GM18873 (cell line): ENCODE results near the gene TTLL4.

Experiments used
- ATAC-seq: cut with Tn5 transposase; IDR thresholded peaks from one replicate; pipeline ENCODE4 v1.9.1; 2021; ENCODE audit warnings: mild to moderate bottlenecking, moderate library complexity, moderate number of reproducible peaks; ENCODE audit not compliant: unreplicated experiment, low FRiP score

TTLL4 gene

DNA sequence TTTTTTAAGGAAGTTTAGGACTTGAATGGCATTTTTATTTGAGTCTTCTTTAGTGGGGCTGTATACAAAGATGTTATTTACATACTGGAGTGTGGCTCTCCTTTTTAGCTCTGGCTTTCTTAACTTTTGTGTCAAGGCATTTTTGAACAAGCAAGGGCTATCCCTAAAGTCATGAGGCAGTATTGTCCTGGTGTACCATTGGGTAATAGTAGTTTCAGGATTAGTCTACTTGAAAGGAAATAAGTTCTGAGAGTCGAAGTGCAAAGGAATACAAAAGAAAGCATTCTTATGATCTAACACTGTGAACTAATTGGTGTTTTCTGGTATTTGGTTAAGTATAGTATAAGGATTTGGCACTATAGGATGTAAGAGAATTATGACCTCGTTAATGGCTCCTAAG is 69.4 kb downstream of the TTLL4 start:
- no peak for ATAC-seq

DNA sequence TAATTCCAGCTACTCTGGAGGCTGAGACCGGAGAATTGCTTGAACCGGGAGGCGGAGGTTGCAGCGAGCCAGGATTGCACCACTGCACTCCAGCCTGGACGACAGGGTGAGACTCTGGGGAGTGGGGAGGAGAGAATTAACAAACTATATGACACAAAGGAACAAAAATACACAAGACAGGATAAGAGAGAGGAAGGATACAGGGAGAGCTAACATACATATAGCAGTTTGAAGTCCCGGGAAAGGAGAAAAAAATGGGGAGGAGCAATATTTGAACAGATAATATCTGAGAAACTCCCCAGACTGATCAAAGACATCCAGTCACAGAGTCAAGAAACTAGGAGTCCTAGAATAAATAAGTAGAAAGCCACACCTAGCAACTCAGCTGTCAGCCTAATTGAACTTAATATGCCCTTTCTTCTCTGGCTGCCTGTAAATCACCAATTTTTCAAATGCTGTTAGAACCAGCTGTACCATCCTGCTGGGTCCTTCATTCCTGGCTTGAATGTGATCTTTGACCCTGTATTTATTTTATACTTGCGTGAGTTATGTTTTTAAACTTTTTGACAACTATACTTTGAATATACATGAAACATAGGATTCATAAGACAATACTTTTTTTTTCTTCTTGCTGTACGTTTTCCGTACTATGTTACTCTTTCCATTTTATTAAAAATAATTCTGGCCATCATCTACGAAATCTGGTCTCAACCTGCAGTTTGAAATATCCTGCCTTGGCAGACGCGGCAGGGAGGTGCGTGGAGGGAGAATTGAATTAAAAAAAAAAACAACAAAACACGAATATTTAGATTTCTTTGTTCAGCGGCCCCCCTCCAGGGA is 70.4 kb downstream of the TTLL4 start:
- ATAC-seq: no peak

DNA sequence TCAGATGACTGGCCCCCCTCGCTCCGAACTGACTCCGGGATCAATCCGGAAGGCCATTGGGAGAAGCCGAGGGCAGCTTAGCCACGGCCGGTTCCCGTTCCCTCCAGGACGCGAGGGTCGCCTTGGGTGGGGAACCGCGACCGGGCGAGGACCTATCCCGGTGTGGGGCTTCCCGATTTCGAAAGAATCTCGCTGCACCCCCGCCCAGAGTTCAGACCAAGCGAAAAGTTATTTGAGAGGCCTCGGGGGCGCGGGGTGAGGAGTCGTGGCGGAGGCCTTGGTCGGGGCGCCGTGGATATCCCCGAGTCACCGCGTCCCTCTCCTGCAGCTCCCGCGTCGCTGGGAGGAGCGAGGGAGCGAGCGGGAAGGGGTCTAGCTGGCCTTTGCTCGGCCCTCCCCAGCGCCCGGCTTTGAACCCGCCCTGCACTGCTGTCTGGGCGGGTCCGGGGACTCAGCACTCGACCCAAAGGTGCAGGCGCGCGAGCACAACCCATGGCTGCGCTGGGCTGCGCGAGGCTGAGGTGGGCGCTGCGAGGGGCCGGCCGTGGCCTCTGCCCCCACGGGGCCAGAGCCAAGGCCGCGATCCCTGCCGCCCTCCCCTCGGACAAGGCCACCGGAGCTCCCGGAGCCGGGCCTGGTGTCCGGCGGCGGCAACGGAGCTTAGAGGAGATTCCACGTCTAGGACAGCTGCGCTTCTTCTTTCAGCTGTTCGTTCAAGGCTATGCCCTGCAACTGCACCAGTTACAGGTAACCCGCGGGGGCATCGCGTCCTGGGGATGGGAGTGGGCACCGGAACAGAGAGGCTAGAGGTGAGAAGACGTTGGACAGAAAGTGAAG is 71.3 kb downstream of the TTLL4 start, which contains the start of gene CYP27A1:
Gene CYP27A1, plus strand, starts transcription at position 457 of the 837 bp plus-strand sequence. Its CDS starts 36 bp downstream, at position 493.
- no peak for ATAC-seq

DNA sequence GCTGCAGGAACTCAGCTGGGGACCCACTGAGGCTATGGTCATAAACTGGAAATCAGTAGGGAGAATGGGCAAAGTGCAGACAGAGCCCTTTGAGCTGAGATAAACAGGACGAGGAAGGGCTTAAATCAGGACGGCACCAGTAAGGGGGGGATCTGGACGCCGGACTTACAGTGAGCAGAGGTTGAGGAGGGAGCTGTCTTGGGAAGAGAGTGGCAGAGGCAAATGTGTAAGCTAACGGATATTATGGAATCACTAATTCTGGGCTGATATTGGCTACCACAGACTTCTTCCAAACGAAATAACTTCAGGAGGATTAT is 71.9 kb downstream of the TTLL4 start:
- no peak for ATAC-seq

DNA sequence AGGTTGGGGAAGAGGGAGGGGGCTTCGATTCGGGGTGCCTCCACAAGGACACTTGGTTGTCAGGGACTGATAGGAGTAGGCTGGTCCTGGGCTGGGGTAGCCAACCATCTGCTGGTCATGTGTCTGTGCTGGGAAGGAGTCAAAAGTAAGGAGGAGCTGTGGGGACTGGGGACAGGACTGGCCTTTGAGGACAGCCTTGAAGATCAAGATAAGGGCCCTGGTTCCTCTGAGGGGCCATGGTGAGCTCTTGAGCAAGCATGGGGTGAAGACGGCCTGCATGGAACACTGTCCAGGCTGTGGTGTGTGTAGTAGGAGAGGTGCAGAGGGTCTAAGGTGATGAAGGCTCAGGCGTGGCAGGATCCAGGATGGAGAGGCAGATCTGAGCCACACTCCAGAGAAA is 73.1 kb downstream of the TTLL4 start:
- ATAC-seq: no peak

DNA sequence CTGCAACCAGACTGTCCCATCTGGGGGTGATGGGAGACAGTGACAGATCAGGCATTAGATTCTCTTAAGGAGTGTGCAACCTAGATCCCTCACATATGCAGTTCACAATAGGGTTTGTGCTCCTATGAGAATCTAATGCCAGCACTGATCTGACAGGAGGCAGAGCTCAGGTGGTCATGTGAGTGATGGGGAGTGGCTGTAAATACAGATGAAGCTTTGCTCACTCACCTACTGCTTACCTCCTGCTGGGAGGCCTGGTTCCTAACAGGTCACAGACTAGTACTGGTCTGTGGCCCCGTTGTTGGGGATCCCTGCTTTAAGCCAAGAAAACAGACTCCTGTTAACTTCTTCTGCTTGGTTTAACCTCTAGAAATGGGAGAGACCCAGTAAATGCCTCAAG is 74.5 kb downstream of the TTLL4 start:
- ATAC-seq: no peak

DNA sequence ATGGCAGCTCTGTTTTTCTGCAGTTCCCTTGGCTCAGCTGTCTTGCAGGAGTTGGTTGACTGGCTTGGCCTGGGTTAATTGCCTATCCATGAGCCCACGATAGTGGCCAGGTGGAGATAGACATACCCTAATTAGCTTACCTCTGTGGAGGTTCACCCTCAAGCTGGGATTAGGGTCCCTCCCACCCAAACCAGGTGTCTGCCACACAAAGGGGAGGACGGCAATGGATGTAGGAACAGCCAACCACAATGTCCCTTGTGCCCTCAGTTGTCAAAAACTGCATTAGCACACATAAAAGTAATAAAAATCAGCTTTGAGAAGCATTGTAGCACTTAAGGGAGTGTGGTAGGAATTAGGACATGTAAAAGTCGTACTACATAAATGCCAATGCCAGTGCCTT is 75.5 kb downstream of the TTLL4 start:
- no peak for ATAC-seq

DNA sequence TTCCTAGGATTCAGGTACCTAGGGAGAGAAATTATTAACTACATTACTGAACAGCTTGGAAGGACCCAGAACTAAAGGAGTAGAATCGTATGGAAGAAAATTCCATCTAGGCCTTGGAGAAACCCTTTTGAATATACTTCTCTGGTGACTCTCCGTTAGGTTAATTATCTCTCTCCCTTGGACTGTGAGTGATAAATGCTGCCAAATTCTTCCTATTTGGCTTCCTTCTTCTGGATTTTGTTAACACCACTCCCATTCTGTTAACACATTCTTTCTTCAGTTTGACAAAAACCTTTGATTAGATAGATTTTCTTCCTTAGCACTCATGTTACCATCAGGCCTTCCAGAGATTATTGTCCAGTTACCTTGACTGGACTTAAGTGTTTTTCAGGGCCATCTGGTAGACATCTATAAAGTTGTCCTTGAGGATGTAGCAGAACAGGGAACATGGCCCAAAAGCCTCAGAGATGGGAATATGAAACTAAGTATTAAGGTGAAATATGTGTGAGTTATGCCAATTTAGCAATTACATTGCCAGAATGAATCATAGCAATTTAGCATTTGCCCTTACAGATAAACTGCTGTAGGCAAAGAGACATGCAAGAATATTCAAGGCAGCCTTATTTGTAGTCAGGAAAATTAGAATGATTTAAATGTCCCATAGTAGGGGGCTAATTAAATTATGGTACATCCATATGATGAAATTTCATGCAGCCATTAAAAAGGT is 78.1 kb downstream of the TTLL4 start:
- ATAC-seq: no peak

DNA sequence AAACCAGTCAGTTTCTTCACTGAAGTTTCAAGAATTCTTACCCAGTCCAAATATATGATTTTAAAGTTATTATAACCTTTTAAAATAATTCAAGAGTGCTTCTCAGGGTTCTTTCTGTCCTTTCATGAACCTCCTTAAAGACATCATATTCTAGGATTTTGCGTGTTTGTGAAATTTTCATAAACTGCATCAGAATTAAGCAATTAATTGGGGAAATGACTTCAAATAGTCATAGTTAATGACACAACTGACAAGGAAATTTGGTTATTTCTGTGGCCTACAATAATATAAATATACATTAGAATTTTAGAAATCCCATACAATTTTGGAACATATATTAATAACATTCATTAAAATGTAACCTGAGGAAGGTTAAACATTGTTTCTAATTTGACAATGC is 81.8 kb downstream of the TTLL4 start:
- no peak for ATAC-seq

DNA sequence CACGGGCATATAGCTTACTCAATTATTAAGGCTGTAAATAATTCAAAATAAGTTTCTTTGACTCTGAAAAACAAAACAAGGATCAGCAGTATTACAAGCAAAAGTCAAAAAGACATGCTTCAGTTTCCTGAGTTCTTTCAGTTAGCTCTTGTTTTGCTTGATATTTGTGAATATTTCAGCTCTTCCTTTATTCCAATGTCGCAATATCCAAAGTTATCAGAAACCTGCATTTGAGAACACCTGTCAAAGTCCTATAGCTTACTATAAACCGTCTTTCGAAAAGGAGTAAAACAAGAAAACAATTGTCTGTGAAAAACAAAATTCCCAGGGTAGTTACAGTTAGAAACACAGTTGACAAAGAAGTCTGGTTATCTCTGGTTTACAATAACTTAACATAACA is 86.1 kb downstream of the TTLL4 start:
- no peak for ATAC-seq

DNA sequence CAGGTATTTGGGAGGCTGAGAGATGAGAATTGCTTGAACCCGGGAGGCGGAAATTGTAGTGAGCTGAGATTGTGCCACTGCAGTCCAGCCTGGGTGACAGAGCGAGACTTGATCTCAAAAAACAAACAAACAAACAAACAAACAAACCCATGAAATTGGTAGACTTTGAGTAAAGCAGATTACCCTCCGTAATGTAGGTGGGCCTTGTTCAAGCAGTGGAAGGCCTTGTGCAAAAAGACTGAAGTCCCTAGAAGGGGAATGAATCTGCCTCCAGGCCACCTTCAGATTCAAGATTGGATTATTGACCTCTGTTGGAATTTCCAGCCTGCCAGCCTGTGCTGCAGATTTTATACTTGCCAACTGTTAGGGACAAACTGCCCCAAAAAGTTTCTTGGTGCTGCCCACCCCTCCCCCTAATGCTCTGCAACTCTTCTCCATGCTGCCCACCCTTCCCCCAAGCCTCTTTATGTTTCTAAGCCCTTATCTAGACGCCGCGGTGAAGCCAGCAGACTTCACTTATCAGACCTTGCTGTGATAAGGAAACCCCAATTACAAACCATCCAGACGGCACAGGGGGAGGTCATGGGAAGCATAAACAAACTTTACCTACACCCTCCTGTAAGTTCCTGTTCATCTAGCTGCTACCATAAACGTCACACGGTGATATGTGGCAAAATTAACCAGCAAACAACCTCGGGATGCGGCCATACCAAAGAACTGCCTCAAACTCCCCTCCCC is 88.3 kb downstream of the TTLL4 start:
- ATAC-seq: no peak

DNA sequence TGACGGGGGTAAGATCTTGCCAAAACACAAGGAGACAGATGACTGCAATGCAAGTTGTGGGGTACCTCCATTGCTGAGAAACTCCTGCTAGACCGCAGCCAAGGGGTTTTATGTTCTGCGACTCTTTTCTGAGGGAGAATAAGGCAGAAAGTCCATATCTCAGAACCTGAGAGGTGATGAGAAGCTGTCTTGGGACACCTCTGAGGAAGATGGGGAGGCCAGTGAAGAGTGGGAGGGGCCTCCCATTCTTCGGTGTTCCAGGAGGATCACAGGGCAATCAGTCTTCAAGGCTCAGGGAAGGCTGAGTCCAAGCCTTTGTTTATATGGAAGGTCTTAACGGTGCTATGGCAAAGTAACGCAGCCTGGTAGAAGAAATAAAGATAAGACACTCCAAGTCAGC is 89.4 kb downstream of the TTLL4 start:
- no peak for ATAC-seq

DNA sequence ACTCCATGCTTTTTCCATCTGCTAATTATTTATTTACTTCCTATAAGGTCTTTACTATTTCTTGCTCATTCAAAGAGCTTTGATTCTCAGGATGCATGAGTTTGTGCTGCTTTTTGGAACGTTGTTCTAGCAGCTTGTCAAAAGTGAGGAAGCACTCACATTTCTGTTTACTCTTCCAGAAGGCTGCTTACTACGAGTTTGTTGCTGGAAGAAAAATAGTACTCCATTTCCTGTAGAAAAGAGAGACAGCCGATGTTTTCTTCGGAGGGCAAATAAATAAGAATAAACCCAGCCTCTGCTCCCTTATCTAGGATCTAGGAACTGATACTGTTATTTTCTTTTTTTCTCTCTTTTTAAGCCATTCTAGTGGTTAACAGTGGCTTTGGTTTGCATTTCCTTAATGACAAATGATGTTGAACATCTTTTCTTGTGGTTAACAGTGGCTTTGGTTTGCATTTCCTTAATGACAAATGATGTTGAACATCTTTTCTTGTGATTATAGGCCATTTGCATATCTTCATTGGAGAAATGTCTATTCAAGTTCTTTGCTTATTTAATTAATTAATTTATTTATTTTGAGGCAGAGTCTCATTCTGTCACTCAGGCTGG is 91.9 kb downstream of the TTLL4 start:
- ATAC-seq: no peak

DNA sequence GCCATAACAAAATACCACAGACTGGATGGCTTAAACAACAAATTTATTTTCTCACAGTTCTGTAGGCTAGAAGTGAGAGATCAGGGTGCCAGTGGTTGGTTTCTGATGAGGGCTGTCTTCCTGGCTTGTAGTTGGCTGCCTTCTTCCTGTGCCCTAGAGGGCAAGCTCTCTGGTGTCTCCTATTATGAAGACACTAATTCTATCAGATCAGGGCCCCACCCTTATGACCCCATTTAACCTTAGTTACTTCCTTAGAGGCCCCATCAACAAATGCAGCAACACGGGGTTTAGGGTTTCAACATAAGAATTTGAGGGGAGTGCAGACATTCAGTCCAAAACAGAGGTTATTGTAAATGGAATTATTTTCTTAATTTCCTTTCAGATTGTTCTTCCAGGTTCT is 94.2 kb downstream of the TTLL4 start:
- ATAC-seq: no peak
